GM21737 (cell line): ENCODE measurements around the gene NUP210L.
"Not testable (repeated sequence)": the region's sequence is repeated elsewhere in the genome, so short reads cannot be mapped to it uniquely, and the experiment has no call there.

Source experiments
- ATAC-seq: cut with Tn5 transposase; IDR thresholded peaks from one replicate; pipeline ENCODE4 v1.9.1; 2021; ENCODE audit warnings: mild to moderate bottlenecking, moderate library complexity; ENCODE audit not compliant: unreplicated experiment

Gene NUP210L

GRCh38 chr1:154170547-154171222 is 15.8 kb upstream of the NUP210L start:
- ATAC-seq = no peak

GRCh38 chr1:154167461-154167860 is 12.6 kb upstream of the NUP210L start:
- no peak for ATAC-seq

- ATAC-seq = no peak
Observed at GRCh38 chr1:154166207-154166606, 11.3 kb upstream of the NUP210L start.

- ATAC-seq = no peak
Observed at GRCh38 chr1:154159554-154159953, 4.7 kb upstream of the NUP210L start.

GRCh38 chr1:154158307-154159125 is 3.6 kb upstream of the NUP210L start:
- ATAC-seq = no peak

- peak; percentile 69 for ATAC-seq
Observed at GRCh38 chr1:154157520-154158306, 2.8 kb upstream of the NUP210L start.

GRCh38 chr1:154155251-154155650 is 378 bp upstream of the NUP210L start:
- ATAC-seq = no peak

- ATAC-seq = no peak
Observed at GRCh38 chr1:154154053-154154452, 820 bp downstream of the NUP210L start.

- no peak for ATAC-seq
Observed at GRCh38 chr1:154151311-154151710, 3.6 kb downstream of the NUP210L start.

- ATAC-seq = no peak
Observed at GRCh38 chr1:154148807-154149206, 6.1 kb downstream of the NUP210L start.

- not testable (repeated sequence) for ATAC-seq
Observed at GRCh38 chr1:154147505-154147904, 7.4 kb downstream of the NUP210L start.

GRCh38 chr1:154145986-154146385 is 8.9 kb downstream of the NUP210L start:
- no peak for ATAC-seq

- ATAC-seq = no peak
Observed at GRCh38 chr1:154142358-154142757, 12.5 kb downstream of the NUP210L start.

- no peak for ATAC-seq
Observed at GRCh38 chr1:154141240-154141639, 13.6 kb downstream of the NUP210L start.

- no peak for ATAC-seq
Observed at GRCh38 chr1:154137888-154138287, 17.0 kb downstream of the NUP210L start.

- no peak for ATAC-seq
Observed at GRCh38 chr1:154133256-154133655, 21.6 kb downstream of the NUP210L start.

- ATAC-seq = no peak
Observed at GRCh38 chr1:154129391-154129970, 25.4 kb downstream of the NUP210L start.

GRCh38 chr1:154123205-154123604 is 31.7 kb downstream of the NUP210L start:
- ATAC-seq = not testable (repeated sequence)

- ATAC-seq = no peak
Observed at GRCh38 chr1:154117642-154118041, 37.2 kb downstream of the NUP210L start.

- no peak for ATAC-seq
Observed at GRCh38 chr1:154115180-154115579, 39.7 kb downstream of the NUP210L start.

- ATAC-seq = no peak
Observed at GRCh38 chr1:154104433-154105082, 50.3 kb downstream of the NUP210L start.
